Testis (tissue), 2 donors: ENCODE results near the gene TMBIM6.

Experiments used
- CTCF ChIP-seq, 3 experiments: fragments of 450-650 bp in 2 of 3; fragments of 200-600 bp in 1 of 3; sonication (generic) in 1 of 3; IDR thresholded peaks; one replicate each; pipeline ENCODE4 v1.5.1; 2016 to 2019; ENCODE audit warnings: antibody characterized with exemption in 3 of 3, mild to moderate bottlenecking in 2 of 3, moderate library complexity in 1 of 3
- POLR2A ChIP-seq: fragments of 450-650 bp; IDR thresholded peaks from one replicate; pipeline ENCODE4 v1.6.1; 2017; ENCODE audit warnings: antibody characterized with exemption, mild to moderate bottlenecking, moderate library complexity

- no peak for TF ChIP-seq CTCF (IDR thresholded peaks at IDR 0.05)
- TF ChIP-seq POLR2A, result no peak
Observed at GRCh38 chr12:49741882-49742620, 694 bp downstream of the TMBIM6 start.
